NCI-H146 treated with DMSO at 0.1 percent for 48 hours (cell line): ENCODE results near the gene HPSE2.
"Not testable (repeated sequence)": the region's sequence is repeated elsewhere in the genome, so short reads cannot be mapped to it uniquely, and the experiment has no call there.

Experiments
- DNase-seq: peaks from one replicate; lab custom pipeline; 2025; ENCODE audit not compliant: unreplicated experiment; lab: John Stamatoyannopoulos, UW

Gene HPSE2

GRCh38 chr10:98517672-98518071 is 718.0 kb downstream of the HPSE2 start:
- DNase-seq, result no peak

GRCh38 chr10:98516352-98516751 is 719.3 kb downstream of the HPSE2 start:
- DNase-seq, result no peak

GRCh38 chr10:98513704-98514103 is 721.9 kb downstream of the HPSE2 start:
- DNase-seq, result no peak

- no peak for DNase-seq
Observed at GRCh38 chr10:98511876-98512275, 723.8 kb downstream of the HPSE2 start.

- DNase-seq, result no peak
Observed at GRCh38 chr10:98510412-98510995, 725.1 kb downstream of the HPSE2 start.

GRCh38 chr10:98509745-98510144 is 725.9 kb downstream of the HPSE2 start:
- DNase-seq, result no peak

- not testable (repeated sequence) for DNase-seq
Observed at GRCh38 chr10:98502535-98502934, 733.1 kb downstream of the HPSE2 start.

GRCh38 chr10:98492763-98493162 is 742.9 kb downstream of the HPSE2 start:
- DNase-seq, result no peak

- no peak for DNase-seq
Observed at GRCh38 chr10:98489561-98490481, 745.8 kb downstream of the HPSE2 start.

GRCh38 chr10:98488669-98489430 is 746.8 kb downstream of the HPSE2 start:
- DNase-seq, result no peak

GRCh38 chr10:98487649-98488048 is 748.0 kb downstream of the HPSE2 start:
- DNase-seq, result no peak

GRCh38 chr10:98486421-98486820 is 749.2 kb downstream of the HPSE2 start:
- DNase-seq, result no peak

GRCh38 chr10:98485959-98486358 is 749.7 kb downstream of the HPSE2 start:
- DNase-seq, result no peak

- no peak for DNase-seq
Observed at GRCh38 chr10:98483658-98484057, 752.0 kb downstream of the HPSE2 start.

- no peak for DNase-seq
Observed at GRCh38 chr10:98482096-98482495, 753.6 kb downstream of the HPSE2 start.

GRCh38 chr10:98481404-98481945 is 754.2 kb downstream of the HPSE2 start:
- DNase-seq, result no peak

- DNase-seq, result no peak
Observed at GRCh38 chr10:98478430-98479222, 757.0 kb downstream of the HPSE2 start.

GRCh38 chr10:98477861-98478260 is 757.8 kb downstream of the HPSE2 start:
- no peak for DNase-seq

- no peak for DNase-seq
Observed at GRCh38 chr10:98474628-98475027, 761.0 kb downstream of the HPSE2 start.

- no peak for DNase-seq
Observed at GRCh38 chr10:98472196-98472595, 763.5 kb downstream of the HPSE2 start.

- DNase-seq, result no peak
Observed at GRCh38 chr10:98470850-98471249, 764.8 kb downstream of the HPSE2 start.
